Activated naive CD4-positive, alpha-beta T cell treated with anti-CD3 and anti-CD28 coated beads, Interleukin-2, amount 10 ng/mL, durations not matched to agents 7 days and 5 days (primary cell): Measurements from ENCODE around the gene CRKL.
A peak's percentile ranks its signal among the peaks of the same experiment; 100 is the strongest.

Experiments used
- CTCF ChIA-PET: fragments of 350-600 bp; sonication (Branson Sonifier 250); formaldehyde crosslinking; loops from one replicate; lab custom pipeline; 2021; ENCODE audit warnings: antibody characterized with exemption; lab: Charles Lee
- DNase-seq: peaks from one replicate; pipeline ENCODE4 v3.0.0-alpha.2; 2020
- H3K27ac Mint-ChIP-seq: one replicate; pipeline ENCODE4 v1.8.0; 2021; ENCODE audit warnings: mild to moderate bottlenecking, moderate library complexity, mixed read lengths
- H3K27me3 Mint-ChIP-seq: one replicate; pipeline ENCODE4 v1.8.0; 2021; ENCODE audit warnings: mild to moderate bottlenecking, mixed read lengths
- H3K36me3 Mint-ChIP-seq: one replicate; pipeline ENCODE4 v1.8.0; 2021; ENCODE audit warnings: mixed read lengths
- H3K4me1 Mint-ChIP-seq: one replicate; pipeline ENCODE4 v1.8.0; 2021; ENCODE audit warnings: mixed read lengths
- H3K4me3 Mint-ChIP-seq: one replicate; pipeline ENCODE4 v1.8.0; 2021; ENCODE audit warnings: mild to moderate bottlenecking, moderate library complexity, mixed read lengths
- H3K9me3 Mint-ChIP-seq: one replicate; pipeline ENCODE4 v1.8.0; 2021; ENCODE audit warnings: mixed read lengths

The CRKL gene, protein sequence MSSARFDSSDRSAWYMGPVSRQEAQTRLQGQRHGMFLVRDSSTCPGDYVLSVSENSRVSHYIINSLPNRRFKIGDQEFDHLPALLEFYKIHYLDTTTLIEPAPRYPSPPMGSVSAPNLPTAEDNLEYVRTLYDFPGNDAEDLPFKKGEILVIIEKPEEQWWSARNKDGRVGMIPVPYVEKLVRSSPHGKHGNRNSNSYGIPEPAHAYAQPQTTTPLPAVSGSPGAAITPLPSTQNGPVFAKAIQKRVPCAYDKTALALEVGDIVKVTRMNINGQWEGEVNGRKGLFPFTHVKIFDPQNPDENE

DNA sequence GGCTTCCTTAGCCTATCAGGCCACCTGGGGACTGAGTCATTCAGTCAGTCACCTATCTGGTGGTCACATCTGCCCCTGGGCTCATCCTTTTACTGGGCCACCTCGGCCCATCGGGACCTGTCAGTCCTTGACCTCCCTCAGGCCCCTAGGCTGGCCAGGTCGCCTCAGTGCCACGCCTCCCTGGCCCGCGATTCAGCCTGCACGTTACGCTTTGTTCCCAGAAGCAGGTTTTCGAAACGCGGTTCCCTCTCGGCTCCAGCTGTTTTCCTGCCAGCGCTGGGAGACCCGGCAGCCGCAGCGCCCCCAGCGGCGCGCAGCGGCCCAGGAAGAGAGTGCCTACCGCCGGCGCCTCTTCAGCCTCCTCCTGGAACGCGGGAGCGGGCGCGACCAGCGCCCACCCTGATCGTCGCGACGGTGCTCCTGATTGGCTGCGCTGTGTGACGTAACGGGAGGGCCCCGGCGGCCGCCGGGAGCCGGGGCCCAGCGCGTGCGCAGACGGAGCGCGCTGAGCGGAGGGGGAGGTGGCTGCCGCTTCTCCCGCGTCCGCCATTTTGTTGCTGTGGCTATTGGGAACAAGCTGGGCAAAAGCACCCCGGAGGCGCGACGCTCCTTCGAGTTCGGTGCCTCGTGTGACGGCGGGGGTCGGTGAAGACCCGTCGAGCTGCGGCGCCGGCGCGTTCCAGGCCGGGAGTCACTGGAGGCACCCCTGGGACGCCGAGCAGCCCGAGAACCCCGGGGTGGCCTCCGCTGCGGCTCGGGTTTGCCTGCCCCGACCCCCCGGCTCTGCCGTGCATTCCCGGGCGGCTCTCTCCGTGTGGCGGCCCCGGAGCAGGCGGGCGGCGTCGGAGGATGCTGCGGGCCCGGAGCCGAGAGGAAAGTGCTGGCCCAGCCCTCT lies at the start of gene CRKL:
TSS of gene CRKL (plus strand) at position 492 of the 895 bp plus-strand sequence. CDS start 528 bp downstream, outside the sequence.
- Mint-ChIP-seq H3K27me3 (peaks cover 4% of the 10 kb centered on the region), H3K27ac (peak within 1 kb of the TSS; percentile 91), H3K9me3 (no peaks in the 10 kb centered on the region), H3K36me3 (peaks cover 28% of the 10 kb centered on the region), H3K4me3 (peak within 1 kb of the TSS; percentile 95), H3K4me1 (peaks cover 44% of the 10 kb centered on the region)
- CTCF ChIA-PET = interaction anchor here (0.6 to 1.0 kb wide), 2 partner anchors 9 to 21 kb away, joined by 3 read pairs; no protein-coding TSS in a partner anchor
- DNase-seq = peak; percentile 97

DNA sequence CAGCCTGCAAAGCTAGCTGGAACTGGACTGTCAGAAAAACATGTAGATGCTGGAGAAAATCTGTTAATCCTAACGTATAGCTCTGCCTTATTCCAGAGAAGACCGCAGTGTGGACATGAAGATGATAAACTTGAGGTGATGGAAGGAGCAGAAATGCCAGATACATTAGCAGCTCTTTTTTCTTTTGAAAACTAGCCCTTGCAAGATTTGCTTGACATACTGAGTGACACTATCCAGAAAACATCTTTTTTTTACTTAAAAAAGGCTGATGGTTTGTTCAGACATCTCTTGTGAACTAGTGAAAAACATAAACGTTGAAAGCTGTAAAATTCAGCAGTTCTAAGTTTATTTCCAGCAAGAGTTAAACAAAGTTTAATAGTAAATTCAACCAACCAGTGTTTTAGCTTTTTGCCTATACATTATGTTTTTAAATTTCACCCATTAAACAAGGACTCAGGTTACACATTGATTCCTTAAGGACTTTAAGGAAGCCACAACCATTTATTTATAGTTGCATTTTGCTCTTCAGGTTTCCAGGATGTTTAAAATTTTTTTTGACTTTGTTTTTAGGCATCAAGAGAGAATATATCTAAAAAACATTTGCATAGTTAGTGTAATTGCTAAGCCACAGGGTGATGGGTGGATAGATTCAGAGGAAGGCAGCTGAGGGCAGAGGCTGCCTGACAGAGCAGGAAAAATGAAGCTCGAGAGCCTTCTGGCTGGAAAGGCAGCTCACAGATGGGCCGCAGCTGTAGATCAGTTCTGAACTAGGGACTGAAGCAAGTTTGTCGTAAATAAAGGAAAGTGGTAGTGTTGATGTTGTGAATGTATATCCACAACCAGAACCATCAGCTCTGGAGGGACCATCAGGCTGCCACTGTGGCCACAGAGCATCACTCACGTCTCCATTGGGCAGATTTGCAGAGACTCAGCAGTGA lies 48.9 kb upstream of the CRKL start:
- no peak for DNase-seq
- H3K27ac Mint-ChIP-seq = peak overlapping the region; percentile 70
- no peak overlapping the region for H3K4me3 Mint-ChIP-seq
- peaks cover 33% of the 10 kb centered on the region for H3K4me1 Mint-ChIP-seq
- H3K27me3 Mint-ChIP-seq = no peaks in the 10 kb centered on the region
- H3K9me3 Mint-ChIP-seq = no peaks in the 10 kb centered on the region
- CTCF ChIA-PET = interaction anchor here (0.9 kb wide), 1 partner anchor 17 kb away, joined by 3 read pairs; no protein-coding TSS in a partner anchor
- peaks cover 10% of the 10 kb centered on the region for H3K36me3 Mint-ChIP-seq

GRCh38 chr22:20869234-20869633 lies 48.0 kb upstream of the CRKL start:
- H3K4me3 Mint-ChIP-seq = no peak overlapping the region
- no peaks in the 10 kb centered on the region for H3K27me3 Mint-ChIP-seq
- H3K9me3 Mint-ChIP-seq = no peaks in the 10 kb centered on the region
- peaks cover 6% of the 10 kb centered on the region for H3K36me3 Mint-ChIP-seq
- no peak overlapping the region for H3K27ac Mint-ChIP-seq
- DNase-seq = no peak
- peaks cover 27% of the 10 kb centered on the region for H3K4me1 Mint-ChIP-seq
- CTCF ChIA-PET = no interaction called here

DNA sequence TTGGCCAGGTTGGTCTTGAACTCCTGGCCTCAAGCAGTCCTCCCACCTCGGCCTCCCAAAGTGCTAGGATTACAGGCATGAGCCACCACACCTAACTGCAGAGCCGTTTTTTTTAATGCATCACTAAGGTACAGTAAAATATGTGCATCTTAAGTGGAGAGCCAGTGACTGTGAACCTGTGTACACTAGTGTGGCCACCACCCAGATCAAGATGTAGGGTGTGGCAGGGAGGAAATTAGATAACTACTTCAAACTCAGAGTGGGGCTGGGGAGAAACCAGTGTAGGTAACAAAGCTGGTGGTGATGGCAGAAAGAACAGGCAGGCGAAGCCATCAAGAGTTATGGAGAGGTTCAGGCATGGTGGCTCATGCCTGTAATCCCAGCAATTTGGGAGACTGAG lies 44.0 kb upstream of the CRKL start:
- Mint-ChIP-seq H3K4me1 (peaks cover 5% of the 10 kb centered on the region), H3K9me3 (no peaks in the 10 kb centered on the region), H3K27me3 (no peaks in the 10 kb centered on the region), H3K36me3 (peaks cover 20% of the 10 kb centered on the region), H3K27ac (peak overlapping the region; percentile 31), H3K4me3 (no peak overlapping the region)
- no peak for DNase-seq
- CTCF ChIA-PET = no interaction called here

DNA sequence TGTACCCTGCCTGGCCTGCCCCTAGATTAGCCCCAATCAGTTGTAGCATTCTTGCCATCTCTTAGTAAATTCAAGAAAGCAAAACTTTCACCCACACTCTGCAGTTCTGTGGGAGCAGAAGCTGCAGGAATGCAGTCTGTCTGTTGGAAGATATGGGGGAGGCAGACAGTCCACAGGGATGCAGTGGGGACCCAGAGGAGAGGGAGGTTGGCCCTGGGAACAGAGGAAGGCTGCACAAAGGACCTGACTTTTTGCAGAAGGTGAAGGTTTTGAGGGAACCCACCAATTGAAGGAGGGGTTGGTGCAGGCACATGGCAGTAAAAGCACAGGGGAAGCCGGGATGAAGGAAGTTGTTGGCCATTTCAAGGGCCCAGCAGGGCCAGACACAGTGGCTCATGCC lies 41.9 kb upstream of the CRKL start:
- no peak overlapping the region for H3K4me3 Mint-ChIP-seq
- DNase-seq = no peak
- peak overlapping the region; percentile 69 for H3K27ac Mint-ChIP-seq
- peaks cover 24% of the 10 kb centered on the region for H3K36me3 Mint-ChIP-seq
- peaks cover 5% of the 10 kb centered on the region for H3K4me1 Mint-ChIP-seq
- CTCF ChIA-PET = no interaction called here
- no peaks in the 10 kb centered on the region for H3K9me3 Mint-ChIP-seq
- no peaks in the 10 kb centered on the region for H3K27me3 Mint-ChIP-seq

DNA sequence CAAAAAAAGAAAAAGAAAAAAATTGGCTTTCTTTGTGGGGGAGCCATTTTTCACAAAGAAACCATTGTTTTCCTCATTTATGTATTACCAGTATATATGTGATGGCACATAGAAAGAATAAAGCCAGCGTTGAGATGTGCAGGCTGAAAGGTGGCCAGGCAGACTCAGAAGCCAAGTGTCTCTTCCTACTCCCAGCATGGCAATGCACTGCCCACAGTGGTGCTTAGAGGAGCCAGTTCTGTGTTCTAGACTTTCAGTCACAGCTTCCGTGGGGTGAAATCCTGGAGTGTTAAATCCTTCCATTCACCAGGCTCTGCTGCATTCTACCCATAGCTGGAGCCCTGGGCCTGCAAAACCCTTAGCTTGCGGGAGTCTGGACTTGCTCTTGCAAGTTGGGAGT lies 39.5 kb upstream of the CRKL start:
- DNase-seq = no peak
- Mint-ChIP-seq H3K27me3 (no peaks in the 10 kb centered on the region), H3K9me3 (no peaks in the 10 kb centered on the region), H3K4me3 (no peak overlapping the region), H3K27ac (no peak overlapping the region), H3K4me1 (peaks cover 5% of the 10 kb centered on the region), H3K36me3 (peaks cover 31% of the 10 kb centered on the region)
- CTCF ChIA-PET = no interaction called here

- CTCF ChIA-PET = interaction anchor here (0.8 kb wide), 1 partner anchor 220 kb away, joined by 3 read pairs; no protein-coding TSS in a partner anchor
- H3K4me3 Mint-ChIP-seq = no peak overlapping the region
- no peak overlapping the region for H3K27ac Mint-ChIP-seq
- DNase-seq = no peak
- H3K27me3 Mint-ChIP-seq = no peaks in the 10 kb centered on the region
- peaks cover 38% of the 10 kb centered on the region for H3K36me3 Mint-ChIP-seq
- no peaks in the 10 kb centered on the region for H3K4me1 Mint-ChIP-seq
- no peaks in the 10 kb centered on the region for H3K9me3 Mint-ChIP-seq
Observed at GRCh38 chr22:20881231-20881630, 36.0 kb upstream of the CRKL start.

DNA sequence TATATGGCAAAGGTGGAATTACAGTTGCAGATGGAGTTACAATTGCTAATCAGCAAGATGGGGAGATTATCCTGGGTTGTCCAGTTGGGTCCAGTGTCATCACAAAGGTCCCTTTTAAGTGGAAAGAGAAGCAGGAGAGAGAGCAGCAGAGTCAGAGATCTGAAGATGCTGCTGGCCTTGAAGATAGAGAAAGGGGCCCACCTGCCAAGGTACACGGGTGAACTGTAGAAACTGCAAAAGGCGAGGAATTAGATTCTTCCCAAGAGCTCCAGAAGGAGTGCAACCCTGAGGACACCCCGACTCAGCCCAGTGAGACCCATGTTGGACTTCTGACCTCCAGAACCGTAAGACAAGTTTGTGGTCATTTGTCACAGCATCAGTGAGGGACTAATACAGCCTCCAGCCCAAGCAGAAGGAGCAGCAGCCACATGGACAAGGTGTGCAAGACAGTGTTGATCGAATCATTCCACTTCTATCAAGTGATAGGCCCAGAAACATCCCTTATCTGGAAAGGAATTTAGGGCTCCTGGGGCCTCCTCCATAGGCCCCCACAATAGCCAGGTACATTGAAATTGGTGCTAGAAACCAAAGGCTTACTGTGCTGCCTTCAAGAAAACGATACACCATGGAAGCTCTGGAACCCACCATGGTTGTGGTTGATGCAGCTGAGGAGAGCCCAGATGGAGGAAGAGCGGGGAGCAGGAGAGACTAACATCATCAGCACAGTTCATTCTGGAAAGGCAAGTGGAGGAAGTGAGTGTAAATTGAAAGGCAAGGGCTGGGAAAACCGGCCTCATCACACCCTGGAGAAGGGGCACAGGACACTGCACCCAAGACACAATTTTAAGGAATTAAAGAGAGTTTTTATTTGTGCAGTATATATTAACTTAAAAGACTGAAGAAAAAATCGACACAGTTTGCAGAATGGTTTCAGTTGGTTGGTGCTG lies 35.1 kb upstream of the CRKL start:
- Mint-ChIP-seq H3K4me1 (no peaks in the 10 kb centered on the region), H3K9me3 (no peaks in the 10 kb centered on the region), H3K27ac (peak overlapping the region; percentile 64), H3K36me3 (peaks cover 34% of the 10 kb centered on the region), H3K27me3 (no peaks in the 10 kb centered on the region), H3K4me3 (no peak overlapping the region)
- DNase-seq = no peak
- CTCF ChIA-PET = no interaction called here

DNA sequence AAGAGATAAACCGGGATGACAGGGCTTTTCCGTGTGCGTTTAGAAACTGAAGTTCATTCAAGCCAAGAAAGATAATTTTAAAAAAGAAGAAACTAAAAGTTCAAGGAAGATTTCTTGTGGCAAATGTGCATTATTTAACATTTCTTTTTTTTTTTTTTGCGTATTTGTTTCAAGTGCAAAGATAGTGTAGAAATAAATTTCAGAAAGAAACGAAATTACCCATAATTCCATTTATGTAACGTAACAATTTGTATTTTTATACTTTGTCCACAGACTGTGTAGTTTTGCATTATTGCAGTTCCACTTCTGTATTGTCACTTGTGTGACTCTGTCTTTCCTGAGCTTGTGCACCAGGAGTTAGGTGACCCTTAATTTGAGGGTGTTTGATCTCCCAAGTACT lies 34.4 kb upstream of the CRKL start:
- no peaks in the 10 kb centered on the region for H3K4me1 Mint-ChIP-seq
- no peaks in the 10 kb centered on the region for H3K9me3 Mint-ChIP-seq
- no peak for DNase-seq
- peaks cover 38% of the 10 kb centered on the region for H3K36me3 Mint-ChIP-seq
- no peaks in the 10 kb centered on the region for H3K27me3 Mint-ChIP-seq
- no peak overlapping the region for H3K4me3 Mint-ChIP-seq
- no peak overlapping the region for H3K27ac Mint-ChIP-seq
- CTCF ChIA-PET = no interaction called here

DNA sequence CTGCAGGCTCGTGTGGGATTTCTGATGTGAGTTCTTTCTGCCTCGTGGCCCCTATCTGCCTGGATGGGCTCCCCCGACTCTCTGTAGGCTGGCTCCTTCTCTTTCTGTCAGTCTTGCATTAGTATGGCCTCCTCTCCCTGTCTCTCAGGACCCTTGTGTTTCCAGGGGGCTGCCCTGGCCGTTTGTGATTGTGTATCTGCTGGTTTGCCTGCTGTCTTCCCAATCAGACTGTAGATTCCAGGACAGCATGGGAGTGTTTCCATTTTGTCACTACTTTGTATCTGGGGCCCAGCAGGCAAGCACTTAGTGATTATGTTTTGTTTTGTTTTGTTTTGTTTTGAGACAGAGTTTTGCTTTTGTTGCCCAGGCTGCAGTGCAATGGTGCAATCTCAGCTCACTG lies 32.8 kb upstream of the CRKL start:
- H3K9me3 Mint-ChIP-seq = no peaks in the 10 kb centered on the region
- H3K4me3 Mint-ChIP-seq = no peak overlapping the region
- peaks cover 45% of the 10 kb centered on the region for H3K36me3 Mint-ChIP-seq
- H3K27me3 Mint-ChIP-seq = no peaks in the 10 kb centered on the region
- no peak overlapping the region for H3K27ac Mint-ChIP-seq
- no peak for DNase-seq
- CTCF ChIA-PET = no interaction called here
- no peaks in the 10 kb centered on the region for H3K4me1 Mint-ChIP-seq

DNA sequence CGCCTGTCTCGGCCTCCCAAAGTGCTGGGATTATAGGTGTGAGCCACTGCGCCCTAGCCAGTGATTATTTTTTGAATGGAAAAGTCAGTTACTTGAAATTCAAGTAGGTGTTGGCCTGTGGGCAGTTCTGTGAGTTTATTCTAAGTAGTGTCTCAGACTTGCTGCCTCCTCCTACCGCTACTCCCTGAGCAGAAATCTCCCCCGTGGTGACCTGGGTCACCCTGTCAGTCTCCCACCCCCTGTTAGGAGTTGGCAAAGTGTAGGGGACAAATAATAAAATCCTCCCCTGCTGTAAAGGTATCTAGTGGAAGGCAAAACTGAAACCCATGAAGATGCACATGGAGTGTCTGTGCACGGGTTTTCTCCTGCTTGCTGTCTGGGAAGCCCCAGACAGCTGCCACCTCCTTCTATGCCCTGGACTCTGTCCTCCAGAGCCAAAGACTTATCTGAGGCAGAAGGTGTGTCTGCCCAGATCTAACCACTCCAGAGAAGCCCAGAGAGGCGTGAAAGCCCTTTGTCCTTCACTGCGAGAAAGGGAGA lies 32.1 kb upstream of the CRKL start:
- no peaks in the 10 kb centered on the region for H3K9me3 Mint-ChIP-seq
- no peaks in the 10 kb centered on the region for H3K27me3 Mint-ChIP-seq
- CTCF ChIA-PET = interaction anchor here (0.8 to 1.2 kb wide), 4 partner anchors 13 to 97 kb away, joined by 3 to 4 read pairs (median 3); partner anchors contain the start of gene LZTR1
- H3K36me3 Mint-ChIP-seq = peaks cover 49% of the 10 kb centered on the region
- H3K4me1 Mint-ChIP-seq = no peaks in the 10 kb centered on the region
- no peak overlapping the region for H3K4me3 Mint-ChIP-seq
- DNase-seq = no peak
- H3K27ac Mint-ChIP-seq = peak overlapping the region; percentile 47

- H3K9me3 Mint-ChIP-seq = no peaks in the 10 kb centered on the region
- peak overlapping the region; percentile 47 for H3K27ac Mint-ChIP-seq
- H3K4me3 Mint-ChIP-seq = no peak overlapping the region
- no peaks in the 10 kb centered on the region for H3K27me3 Mint-ChIP-seq
- CTCF ChIA-PET = interaction anchor here (0.7 to 1.3 kb wide), 9 partner anchors 13 to 115 kb away, joined by 3 to 5 read pairs (median 3); partner anchors contain the start of gene LZTR1
- H3K36me3 Mint-ChIP-seq = peaks cover 52% of the 10 kb centered on the region
- DNase-seq = peak; percentile 64
- H3K4me1 Mint-ChIP-seq = no peaks in the 10 kb centered on the region
Observed at GRCh38 chr22:20885557-20886323, 31.5 kb upstream of the CRKL start.
